ENCODE measurements around the gene TXNRD3.

The TXNRD3 gene

GRCh38 chr3:126696701-126697267, 41.9 kb upstream of the TXNRD3 start:
- Histone ChIP-seq H3K4me2 (ENCODE audit: low read length) (no peak overlapping the region), H3K36me3 (replicated peaks; ENCODE audit: low read depth, low read length) (no peaks in the 10 kb centered on the region), H4K20me1 (ENCODE audit: insufficient read depth, low read length) (no peaks in the 10 kb centered on the region)

GRCh38 chr3:126693921-126694320, 39.0 kb upstream of the TXNRD3 start:
- Histone ChIP-seq H4K20me1 (ENCODE audit: insufficient read depth, low read length) (no peaks in the 10 kb centered on the region), H3K27ac (ENCODE audit: low read length) (no peak overlapping the region), H3K9me3 (ENCODE audit: insufficient read depth, low read length) (no peaks in the 10 kb centered on the region), H3K4me3 (ENCODE audit: low read length) (no peak overlapping the region), H2AFZ (ENCODE audit: low read depth, low read length) (no peak overlapping the region), H3K9ac (ENCODE audit: low read length) (no peak overlapping the region), H3K79me2 (ENCODE audit: low read length) (no peaks in the 10 kb centered on the region), H3K4me1 (ENCODE audit: low read length) (no peaks in the 10 kb centered on the region), H3K27me3 (ENCODE audit: low read depth, low read length) (peaks cover 43% of the 10 kb centered on the region; the same call in 1 of the 2 replicates), H3K4me2 (ENCODE audit: low read length) (no peak overlapping the region), H3K36me3 (replicated peaks; ENCODE audit: low read depth, low read length) (no peaks in the 10 kb centered on the region)
- TF ChIP-seq EZH2phosphoT487 (IDR thresholded peaks at IDR 0.05; ENCODE audit: low read depth) = no peak
- TF ChIP-seq CTCF (IDR thresholded peaks at IDR 0.05; ENCODE audit: low read depth, low read length) = no peak

More at GRCh38 chr3:126696701-126697267, 41.9 kb upstream of the TXNRD3 start:
- Histone ChIP-seq H2AFZ (ENCODE audit: low read depth, low read length) (no peak overlapping the region), H3K27ac (ENCODE audit: low read length) (no peak overlapping the region), H3K9me3 (ENCODE audit: insufficient read depth, low read length) (no peaks in the 10 kb centered on the region), H3K9ac (ENCODE audit: low read length) (no peak overlapping the region), H3K4me1 (ENCODE audit: low read length) (no peaks in the 10 kb centered on the region), H3K27me3 (ENCODE audit: low read depth, low read length) (peaks cover 53% of the 10 kb centered on the region), H3K79me2 (ENCODE audit: low read length) (no peaks in the 10 kb centered on the region), H3K4me3 (ENCODE audit: low read length) (no peak overlapping the region)
- TF ChIP-seq CTCF (IDR thresholded peaks at IDR 0.05; ENCODE audit: low read depth, low read length) (no peak), EZH2phosphoT487 (IDR thresholded peaks at IDR 0.05; ENCODE audit: low read depth) (no peak)

GRCh38 chr3:126692858-126693257, 37.9 kb upstream of the TXNRD3 start:
- H4K20me1 ChIP-seq (ENCODE audit: insufficient read depth, low read length) = no peaks in the 10 kb centered on the region
- no peak overlapping the region for H2AFZ ChIP-seq (ENCODE audit: low read depth, low read length)
- no peak overlapping the region for H3K9ac ChIP-seq (ENCODE audit: low read length)
- H3K79me2 ChIP-seq (ENCODE audit: low read length) = no peaks in the 10 kb centered on the region
- no peaks in the 10 kb centered on the region for H3K4me1 ChIP-seq (ENCODE audit: low read length)
- H3K9me3 ChIP-seq (ENCODE audit: insufficient read depth, low read length) = no peaks in the 10 kb centered on the region
- TF ChIP-seq CTCF (IDR thresholded peaks at IDR 0.05; ENCODE audit: low read depth, low read length) (no peak), EZH2phosphoT487 (IDR thresholded peaks at IDR 0.05; ENCODE audit: low read depth) (no peak)
- H3K4me3 ChIP-seq (ENCODE audit: low read length) = no peak overlapping the region
- no peak overlapping the region for H3K4me2 ChIP-seq (ENCODE audit: low read length)
- H3K36me3 ChIP-seq (replicated peaks; ENCODE audit: low read depth, low read length) = no peaks in the 10 kb centered on the region
- peaks cover 41% of the 10 kb centered on the region; the same call in 1 of the 2 replicates for H3K27me3 ChIP-seq (ENCODE audit: low read depth, low read length)
- no peak overlapping the region for H3K27ac ChIP-seq (ENCODE audit: low read length)

GRCh38 chr3:126691765-126692164, 36.8 kb upstream of the TXNRD3 start:
- Histone ChIP-seq H3K9ac (ENCODE audit: low read length) (no peak overlapping the region), H3K27ac (ENCODE audit: low read length) (no peak overlapping the region), H3K9me3 (ENCODE audit: insufficient read depth, low read length) (no peaks in the 10 kb centered on the region), H4K20me1 (ENCODE audit: insufficient read depth, low read length) (no peaks in the 10 kb centered on the region), H3K79me2 (ENCODE audit: low read length) (no peaks in the 10 kb centered on the region), H2AFZ (ENCODE audit: low read depth, low read length) (no peak overlapping the region), H3K4me3 (ENCODE audit: low read length) (no peak overlapping the region), H3K36me3 (replicated peaks; ENCODE audit: low read depth, low read length) (no peaks in the 10 kb centered on the region), H3K4me2 (ENCODE audit: low read length) (no peak overlapping the region), H3K27me3 (ENCODE audit: low read depth, low read length) (peaks cover 37% of the 10 kb centered on the region; the same call in 1 of the 2 replicates), H3K4me1 (ENCODE audit: low read length) (no peaks in the 10 kb centered on the region)
- TF ChIP-seq EZH2phosphoT487 (IDR thresholded peaks at IDR 0.05; ENCODE audit: low read depth) = no peak
- no peak for TF ChIP-seq CTCF (IDR thresholded peaks at IDR 0.05; ENCODE audit: low read depth, low read length)
